A375 (cell line): Measurements from ENCODE around the gene ASIC1. TPM values are rescaled to one million over a fixed set of nuclear protein-coding genes. Genes with fewer than 3 reads are reported as not detected.

ENCODE experiments used
- total RNA-seq: library from RNA; depleted of rRNA; stranded (reverse); fragments of >200 nt; shearing (Covaris generic); gene quantifications from 2 replicates; pipeline ENCODE4 v1.2.3, GENCODE V29; 2014; rRNA removed

ASIC1 gene
- 5.9 and 7.6 TPM in 2 replicates for total RNA-seq

DNA sequence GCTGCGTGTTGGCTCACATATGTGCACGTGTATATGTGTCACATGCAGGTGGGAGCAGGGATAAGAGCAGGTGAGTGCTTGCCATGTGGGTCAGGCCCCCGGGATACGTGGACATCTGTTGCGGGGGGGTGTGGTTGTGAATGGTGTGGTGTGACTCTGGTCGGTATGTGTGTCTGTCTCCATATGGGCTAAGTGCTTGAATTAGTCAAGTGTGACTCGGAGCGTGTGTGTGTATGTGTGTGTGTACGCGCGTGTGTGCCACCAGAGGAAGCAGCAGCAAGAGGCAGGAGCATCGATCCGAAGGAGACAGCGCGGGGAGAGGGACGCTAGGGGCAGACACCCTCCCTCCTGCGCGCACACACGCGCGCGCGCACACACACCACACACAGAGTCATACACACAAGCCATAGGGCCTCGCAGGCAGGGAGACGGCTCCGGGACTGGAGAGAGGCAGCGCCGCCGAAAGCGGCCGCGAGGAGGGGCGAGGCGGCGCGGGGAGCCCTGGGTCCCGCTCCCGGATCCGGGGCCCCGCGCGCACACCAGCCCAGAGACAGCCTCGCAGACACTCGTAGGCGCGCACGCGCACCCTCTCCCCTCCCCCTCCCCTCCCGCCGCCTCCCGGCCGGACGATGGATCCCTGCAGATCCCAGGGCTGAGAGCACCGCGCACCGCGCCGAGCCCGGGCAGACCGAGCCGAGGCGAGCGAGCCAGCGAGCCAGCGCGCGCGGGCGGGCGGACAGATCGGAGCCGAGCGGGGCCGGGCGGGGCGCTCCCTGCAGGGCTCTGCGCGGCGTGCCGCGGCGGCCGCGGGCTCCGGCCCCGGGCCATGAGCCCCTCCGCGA lies at the start of gene ASIC1:
Gene ASIC1 (plus strand): TSS at position 597 of the 842 bp plus-strand sequence. CDS start 1,171 bp downstream, outside the sequence.

DNA sequence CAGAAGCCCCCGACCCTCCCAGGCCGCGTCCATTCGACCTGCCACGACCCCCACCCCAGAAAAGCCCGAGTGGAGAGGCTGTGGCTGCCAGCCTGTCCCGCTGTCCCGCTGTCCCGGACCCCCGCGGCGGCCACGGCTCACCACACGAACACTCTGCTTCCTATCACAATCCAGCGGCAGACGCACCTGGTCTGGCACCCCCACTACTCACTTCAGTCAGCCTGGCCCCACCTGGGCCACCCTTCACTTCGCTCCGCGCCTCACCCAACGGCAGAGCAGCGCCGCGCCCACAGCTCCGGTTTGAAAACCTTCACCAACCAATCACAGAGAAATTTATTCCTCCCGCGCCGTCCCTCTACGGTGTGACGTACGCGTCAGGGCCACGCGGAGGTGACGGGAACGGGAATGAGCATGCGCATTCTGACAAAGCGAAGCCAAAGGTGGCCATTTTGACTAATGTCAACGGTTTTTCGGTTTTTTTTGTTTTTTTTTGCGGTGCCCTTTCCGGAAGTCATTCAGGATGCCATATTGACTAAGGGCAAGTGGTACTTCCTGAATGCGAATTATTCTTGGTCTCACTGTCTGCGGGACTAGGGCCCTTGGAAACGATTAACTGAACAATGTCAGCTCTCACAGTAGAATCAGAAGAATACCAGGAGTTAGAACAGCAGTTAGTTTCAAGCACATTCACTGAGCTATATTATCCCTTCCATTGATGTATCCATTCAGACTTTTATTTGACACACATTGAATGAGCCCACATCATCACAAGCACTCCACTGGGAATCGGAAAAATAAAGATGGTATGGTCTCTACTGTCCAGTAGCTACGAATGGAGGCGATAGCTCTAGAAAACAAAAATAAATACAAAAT lies 32.0 kb upstream of the ASIC1 start, which contains the start of gene RACGAP1:
Gene RACGAP1 (minus strand): TSS at position 308 of the 873 bp plus-strand sequence. CDS start 8,779 bp downstream, outside the sequence.

DNA sequence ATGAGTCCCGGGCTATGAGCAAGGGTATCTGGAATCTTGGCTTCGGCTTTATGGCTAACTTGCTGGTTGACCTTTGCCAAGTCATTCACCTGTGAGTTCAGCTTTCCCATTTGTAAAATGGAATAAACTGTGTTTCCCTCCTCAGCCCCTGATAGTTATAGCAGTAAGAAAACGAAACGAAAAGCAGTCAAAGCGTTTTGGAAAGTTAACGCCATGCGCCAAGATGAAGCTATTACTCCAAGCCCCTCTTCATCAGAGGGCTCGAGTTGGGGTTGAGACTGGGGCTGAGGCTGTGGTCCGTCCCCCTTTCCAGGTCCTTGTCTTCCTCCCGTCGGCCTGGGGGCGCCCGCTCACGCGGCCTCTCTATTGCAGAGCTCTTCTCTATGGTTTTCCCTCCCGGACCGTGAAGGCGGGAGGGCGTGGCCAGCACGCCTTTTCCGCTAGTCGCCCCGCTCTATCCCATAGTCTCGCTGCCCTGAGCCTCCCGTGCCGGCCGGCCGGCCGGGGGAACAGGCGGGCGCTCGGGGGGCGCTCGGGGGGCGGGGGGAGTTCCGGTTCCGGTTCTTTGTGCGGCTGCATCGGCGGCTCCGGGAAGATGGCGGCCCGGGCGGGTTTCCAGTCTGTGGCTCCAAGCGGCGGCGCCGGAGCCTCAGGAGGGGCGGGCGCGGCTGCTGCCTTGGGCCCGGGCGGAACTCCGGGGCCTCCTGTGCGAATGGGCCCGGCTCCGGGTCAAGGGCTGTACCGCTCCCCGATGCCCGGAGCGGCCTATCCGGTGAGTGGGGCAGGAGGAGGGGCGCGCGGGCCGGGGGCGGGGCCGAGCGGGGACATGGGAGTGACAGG lies 27.6 kb downstream of the ASIC1 start, which contains the start of gene SMARCD1:
Gene SMARCD1 (plus strand): TSS at position 568 of the 840 bp plus-strand sequence. CDS start 28 bp downstream, at position 596.

DNA sequence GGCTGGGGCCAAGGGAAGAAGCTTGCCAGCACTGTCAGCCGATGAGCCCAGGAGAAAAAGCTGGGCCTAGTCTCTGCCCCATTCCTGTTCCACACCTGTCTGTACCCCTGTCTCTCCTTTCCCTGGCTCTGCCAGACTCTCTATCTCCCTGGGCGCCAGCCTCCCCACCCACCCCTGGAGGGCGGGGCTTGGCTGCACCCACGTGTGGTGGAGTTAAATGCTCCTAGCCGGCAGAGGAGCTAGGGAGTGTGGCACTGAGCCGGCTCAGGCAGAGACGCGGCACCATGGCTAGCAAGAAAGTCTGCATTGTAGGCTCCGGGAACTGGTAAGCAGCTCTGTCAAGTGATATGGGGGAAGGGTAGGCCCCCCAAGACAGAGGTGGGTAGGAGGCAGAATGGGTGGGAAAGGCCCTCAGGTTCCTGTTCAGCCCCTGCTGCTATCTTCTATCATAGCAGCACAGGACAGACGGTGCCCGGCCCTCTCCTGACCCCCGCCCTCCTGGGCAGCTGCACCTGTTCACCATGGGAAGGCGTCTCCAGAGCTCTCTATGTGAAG lies 46.4 kb downstream of the ASIC1 start, which contains the start of gene GPD1:
Gene GPD1 (plus strand): TSS at position 242 of the 555 bp plus-strand sequence. CDS start 43 bp downstream, at position 285.

DNA sequence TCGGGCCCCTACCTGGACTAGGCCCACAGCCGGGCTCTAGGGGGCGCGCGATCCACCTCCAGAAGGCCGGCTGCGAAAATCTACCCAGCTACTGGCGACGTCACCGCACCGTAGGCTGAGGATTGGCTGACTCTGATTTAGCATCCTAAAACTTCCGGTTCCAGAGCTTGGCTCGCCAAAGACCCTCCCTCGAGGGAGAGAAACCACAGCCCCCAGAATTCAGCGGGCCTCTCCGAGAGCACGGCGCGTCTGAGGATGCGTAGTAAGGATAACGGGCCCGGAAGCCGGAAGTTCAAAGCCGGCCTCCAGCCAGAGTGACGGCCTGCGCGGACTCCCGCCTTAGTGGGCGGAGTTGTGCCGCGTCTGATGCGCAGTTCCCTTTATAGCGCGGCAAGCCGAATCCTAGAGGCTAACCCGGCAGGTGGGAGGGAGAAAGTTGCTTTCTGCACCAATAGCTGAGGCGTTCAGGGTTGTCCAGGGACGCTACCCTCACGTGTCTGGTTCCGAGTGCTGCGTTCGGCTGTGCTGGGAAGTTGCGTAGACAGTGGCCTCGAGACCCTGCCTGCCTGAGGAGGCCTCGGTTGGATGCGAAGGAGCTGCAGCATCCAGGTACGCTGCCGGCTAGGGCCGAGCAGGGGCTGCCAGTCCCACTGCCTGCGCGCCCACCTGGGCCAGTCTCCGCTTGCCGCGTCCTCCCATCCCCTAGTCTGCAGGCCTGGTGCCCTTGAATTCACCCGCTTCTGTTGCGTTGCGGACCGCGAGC lies 54.5 kb downstream of the ASIC1 start, which contains the start of gene COX14:
Gene COX14 (plus strand): TSS at position 544 of the 763 bp plus-strand sequence. CDS start 7,808 bp downstream, outside the sequence.

Other genes with a start within 250 kb of the ASIC1 start
- 26.8 and 29.4 TPM in 2 replicates for gene NCKAP5L, start 229.2 kb upstream of the ASIC1 start, total RNA-seq
- 3.9 and 4.1 TPM in 2 replicates for gene BCDIN3D, start 214.5 kb upstream of the ASIC1 start, total RNA-seq
- 1.3 and 2.4 TPM in 2 replicates for gene FAIM2, start 153.7 kb upstream of the ASIC1 start, total RNA-seq
- not detected in 2 replicates for gene AQP2, start 106.9 kb upstream of the ASIC1 start, total RNA-seq
- 0.49 and 0.69 TPM in 2 replicates for gene AQP5, start 95.7 kb upstream of the ASIC1 start, total RNA-seq
- 0.26 and 0.88 TPM in 2 replicates for gene AQP6, start 84.6 kb upstream of the ASIC1 start, total RNA-seq
- 77.8 and 85.3 TPM in 2 replicates for gene RACGAP1, start 32.1 kb upstream of the ASIC1 start, total RNA-seq
- 154 and 178 TPM in 2 replicates for gene SMARCD1, start 27.7 kb downstream of the ASIC1 start, total RNA-seq
- gene GPD1, start 46.4 kb downstream of the ASIC1 start, total RNA-seq = 0.53 and 1.0 TPM in 2 replicates
- 60.2 and 74.1 TPM in 2 replicates for gene COX14, start 54.6 kb downstream of the ASIC1 start, total RNA-seq
- 25.1 and 25.7 TPM in 2 replicates for gene CERS5, start 109.8 kb downstream of the ASIC1 start, total RNA-seq
- 64.6 and 69.7 TPM in 2 replicates for gene LIMA1, start 225.9 kb downstream of the ASIC1 start, total RNA-seq